Activated T-cell treated with anti-CD3 and anti-CD28 coated beads for 24 hours (primary cell): Measurements from ENCODE around the gene DUOXA2.
A peak's percentile ranks its signal among the peaks of the same experiment; 100 is the strongest.

ENCODE experiments used
- DNase-seq: peaks from one replicate; pipeline ENCODE4 v3.0.0-alpha.2; 2020; ENCODE audit warnings: low read depth

Gene DUOXA2

GRCh38 chr15:45162771-45163507, 48.8 kb downstream of the DUOXA2 start:
- peak; percentile 54 for DNase-seq

GRCh38 chr15:45163508-45163856, 49.4 kb downstream of the DUOXA2 start:
- DNase-seq: no peak

GRCh38 chr15:45164914-45165313, 50.8 kb downstream of the DUOXA2 start:
- no peak for DNase-seq

GRCh38 chr15:45165536-45165935, 51.4 kb downstream of the DUOXA2 start:
- no peak for DNase-seq

GRCh38 chr15:45166834-45167630, 52.9 kb downstream of the DUOXA2 start:
- DNase-seq: peak; percentile 74

GRCh38 chr15:45167631-45168205, 53.6 kb downstream of the DUOXA2 start:
- DNase-seq: no peak
